ENCODE data around the gene POGZ.
A peak's percentile ranks its signal among the peaks of the same experiment; 100 is the strongest.

GRCh38 chr1:151494741-151495281 is 35.5 kb upstream of the POGZ start:
- no peak for TF ChIP-seq CTCF (IDR thresholded peaks at IDR 0.05)
- TF ChIP-seq POLR2A (IDR thresholded peaks at IDR 0.05) = no peak
- TF ChIP-seq POLR2AphosphoS5 (IDR thresholded peaks at IDR 0.05) = peak in 1 of 3 donors; percentile 33
